Upper lobe of left lung (tissue), 6 donors: ENCODE measurements around the gene PAX7. TPM values are rescaled to one million over a fixed set of nuclear protein-coding genes. Genes with fewer than 3 reads are reported as not detected.

Experiments used
- ATAC-seq, 2 donors: fragments of 200-7000 bp; cut with Tn5 transposase; one replicate each; pipeline ENCODE4 v1.9.1; 2022; ENCODE audit warnings: mild to moderate bottlenecking in 2 of 2, moderate library complexity in 2 of 2; ENCODE audit not compliant: low FRiP score in 2 of 2
- DNase-seq, 2 donors: peaks; one replicate each; pipeline ENCODE4 v3.0.0-alpha.2; 2019 to 2020
- H3K27ac ChIP-seq, 4 donors: fragments of 200-600 bp; sonication (generic); one replicate each; pipeline ENCODE4 v1.5.1; 2016 to 2019
- H3K27me3 ChIP-seq, 4 donors: fragments of 200-600 bp; sonication (generic); one replicate each; pipeline ENCODE4 v1.5.1; 2017 to 2019
- H3K36me3 ChIP-seq, 4 donors: fragments of 200-600 bp; sonication (generic); one replicate each; pipeline ENCODE4 v1.5.1; 2016 to 2019
- H3K4me1 ChIP-seq, 4 donors: fragments of 200-600 bp; sonication (generic); one replicate each; pipeline ENCODE4 v1.5.1; 2018 to 2019
- H3K4me3 ChIP-seq, 4 donors: fragments of 200-600 bp; sonication (generic); one replicate each; pipeline ENCODE4 v1.5.1; 2017 to 2019; ENCODE audit warnings: mild to moderate bottlenecking in 2 of 4, moderate library complexity in 1 of 4
- H3K9me3 ChIP-seq, 4 donors: fragments of 200-600 bp; sonication (generic); one replicate each; pipeline ENCODE4 v1.5.1; 2018 to 2019
- EP300 ChIP-seq, 4 donors: sonication (generic); formaldehyde crosslinking; IDR thresholded peaks; one replicate each; pipeline ENCODE4 v1.5.1; 2017; ENCODE audit warnings: antibody characterized with exemption in 4 of 4, control low read depth in 2 of 4
- POLR2A ChIP-seq, 4 donors: fragments of 450-650 bp; IDR thresholded peaks; one replicate each; pipeline ENCODE4 v1.5.1; 2016 to 2017; ENCODE audit warnings: antibody characterized with exemption in 4 of 4, mild to moderate bottlenecking in 2 of 4
- POLR2AphosphoS5 ChIP-seq, 2 donors: sonication (generic); formaldehyde crosslinking; IDR thresholded peaks; one replicate each; pipeline ENCODE4 v1.5.1; 2017; ENCODE audit warnings: antibody characterized with exemption in 2 of 2
- WGBS, 2 donors: methylation state at CpG; one replicate each; pipeline ENCODE4 v1.1.5; 2017 to 2018; 5-methylcytosine and 5-hydroxymethylcytosine counted together
- total RNA-seq, 6 donors: library from RNA; depleted of rRNA in 4 of 6; stranded (reverse); fragments of >200 nt in 4 of 6; gene quantifications; one replicate each; pipeline versions ENCODE4 v1.1.0 to v1.2.1, GENCODE V29; 2016 to 2021
- TF ChIP-seq, protein P1 (sequence below), 6 experiments: fragments of 450-650 bp in 4 of 6; fragments of 200-600 bp in 2 of 6; sonication (generic) in 2 of 6; IDR thresholded peaks; one replicate each; pipeline ENCODE4 v1.5.1; 2016 to 2019; ENCODE audit warnings: antibody characterized with exemption in 6 of 6
- donor health status: DM: no; HTN: no; CAD: no; lungs with moderate emphysema.
- donor health status: DM: no; HTN: yes; CAD: no; lungs with severe emphysema.

PAX7 gene
- total RNA-seq, 6 donors from 2014 or later, result not detected

DNA sequence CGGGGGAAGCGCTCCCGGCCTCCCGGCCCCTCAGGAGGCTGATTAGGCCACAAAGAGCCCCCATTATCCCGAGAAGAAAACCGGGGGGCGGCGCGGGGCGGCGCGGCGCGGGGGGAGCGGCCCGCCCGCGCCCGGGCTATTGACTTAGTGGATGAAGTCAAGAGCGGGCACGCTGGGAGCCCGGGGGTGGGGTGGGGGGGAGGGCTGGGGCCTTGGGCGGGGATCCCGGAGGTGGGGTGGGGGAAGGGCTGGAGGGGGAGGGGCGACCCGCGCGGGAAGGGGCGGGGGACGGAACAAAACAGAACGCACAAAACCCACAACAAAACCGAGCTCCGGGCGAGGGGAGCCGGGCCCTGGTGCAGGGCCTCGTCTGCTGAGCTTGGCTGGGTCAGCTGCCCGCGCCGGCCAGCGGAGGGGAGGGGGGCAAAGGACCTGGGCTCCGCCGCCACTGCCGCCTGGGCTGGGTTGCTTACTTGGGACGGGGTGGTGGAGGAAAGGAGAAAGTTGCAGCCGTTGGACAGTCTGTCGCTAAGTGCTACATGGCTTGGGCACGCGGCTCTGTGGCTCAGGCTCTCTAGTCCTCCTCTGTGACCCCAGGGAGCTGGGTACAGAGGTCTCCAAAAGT lies 16.3 kb downstream of the PAX7 start:
- no peaks in the 10 kb centered on the region for H3K9me3 ChIP-seq
- TF ChIP-seq EP300 (IDR thresholded peaks at IDR 0.05) (no peak), POLR2A (IDR thresholded peaks at IDR 0.05) (no peak), POLR2AphosphoS5 (IDR thresholded peaks at IDR 0.05) (no peak)
- TF ChIP-seq, protein P1, sequence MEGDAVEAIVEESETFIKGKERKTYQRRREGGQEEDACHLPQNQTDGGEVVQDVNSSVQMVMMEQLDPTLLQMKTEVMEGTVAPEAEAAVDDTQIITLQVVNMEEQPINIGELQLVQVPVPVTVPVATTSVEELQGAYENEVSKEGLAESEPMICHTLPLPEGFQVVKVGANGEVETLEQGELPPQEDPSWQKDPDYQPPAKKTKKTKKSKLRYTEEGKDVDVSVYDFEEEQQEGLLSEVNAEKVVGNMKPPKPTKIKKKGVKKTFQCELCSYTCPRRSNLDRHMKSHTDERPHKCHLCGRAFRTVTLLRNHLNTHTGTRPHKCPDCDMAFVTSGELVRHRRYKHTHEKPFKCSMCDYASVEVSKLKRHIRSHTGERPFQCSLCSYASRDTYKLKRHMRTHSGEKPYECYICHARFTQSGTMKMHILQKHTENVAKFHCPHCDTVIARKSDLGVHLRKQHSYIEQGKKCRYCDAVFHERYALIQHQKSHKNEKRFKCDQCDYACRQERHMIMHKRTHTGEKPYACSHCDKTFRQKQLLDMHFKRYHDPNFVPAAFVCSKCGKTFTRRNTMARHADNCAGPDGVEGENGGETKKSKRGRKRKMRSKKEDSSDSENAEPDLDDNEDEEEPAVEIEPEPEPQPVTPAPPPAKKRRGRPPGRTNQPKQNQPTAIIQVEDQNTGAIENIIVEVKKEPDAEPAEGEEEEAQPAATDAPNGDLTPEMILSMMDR (IDR thresholded peaks at IDR 0.05), result no peak
- peak overlapping the region in 3 of 4 donors; percentile 30 to 37 (median 34) for H3K4me3 ChIP-seq
- DNase-seq (peak in 1 of 2 donors; percentile 83), ATAC-seq (no peak)
- WGBS, 2 donors, result 2% methylated on average over 21 of the region's 48 CpGs; no CpG with 5 or more reads in 1 of the 2 donors
- no peaks in the 10 kb centered on the region for H3K36me3 ChIP-seq
- peaks cover 4 to 82% (median 40%) of the 10 kb centered on the region in 4 donors for H3K27me3 ChIP-seq
- no peak overlapping the region for H3K27ac ChIP-seq
- peaks cover 0 to 30% (median 18%) of the 10 kb centered on the region in 4 donors for H3K4me1 ChIP-seq

- ATAC-seq (no peak), DNase-seq (no peak)
- no peaks in the 10 kb centered on the region for H3K36me3 ChIP-seq
- 24% methylated on average over 3 of the region's 3 CpGs for WGBS, 2 donors
- no peaks in the 10 kb centered on the region for H3K9me3 ChIP-seq
- TF ChIP-seq POLR2A (IDR thresholded peaks at IDR 0.05) (no peak), POLR2AphosphoS5 (IDR thresholded peaks at IDR 0.05) (no peak), EP300 (IDR thresholded peaks at IDR 0.05) (no peak)
- TF ChIP-seq, protein P1 (IDR thresholded peaks at IDR 0.05), result no peak
- H3K27ac ChIP-seq, result no peak overlapping the region
- H3K27me3 ChIP-seq, result peaks cover 4 to 82% (median 42%) of the 10 kb centered on the region in 4 donors
- H3K4me3 ChIP-seq, result no peak overlapping the region
- peaks cover 0 to 30% (median 18%) of the 10 kb centered on the region in 4 donors for H3K4me1 ChIP-seq
Measured at GRCh38 chr1:18647681-18648214, 17.1 kb downstream of the PAX7 start.

- Histone ChIP-seq H3K27ac (no peak overlapping the region), H3K27me3 (peaks cover 0 to 75% (median 36%) of the 10 kb centered on the region in 4 donors), H3K36me3 (no peaks in the 10 kb centered on the region), H3K9me3 (no peaks in the 10 kb centered on the region), H3K4me3 (no peak overlapping the region), H3K4me1 (peaks cover 0 to 21% (median 17%) of the 10 kb centered on the region in 4 donors)
- TF ChIP-seq EP300 (IDR thresholded peaks at IDR 0.05), result no peak
- TF ChIP-seq, protein P1 (IDR thresholded peaks at IDR 0.05), result no peak
- TF ChIP-seq POLR2AphosphoS5 (IDR thresholded peaks at IDR 0.05), result no peak
- TF ChIP-seq POLR2A (IDR thresholded peaks at IDR 0.05), result no peak
- WGBS, 2 donors, result 36 to 46% methylated on average over 5 of the region's 5 CpGs
- DNase-seq (no peak), ATAC-seq (no peak)
Measured at GRCh38 chr1:18649693-18650370, 19.2 kb downstream of the PAX7 start.

DNA sequence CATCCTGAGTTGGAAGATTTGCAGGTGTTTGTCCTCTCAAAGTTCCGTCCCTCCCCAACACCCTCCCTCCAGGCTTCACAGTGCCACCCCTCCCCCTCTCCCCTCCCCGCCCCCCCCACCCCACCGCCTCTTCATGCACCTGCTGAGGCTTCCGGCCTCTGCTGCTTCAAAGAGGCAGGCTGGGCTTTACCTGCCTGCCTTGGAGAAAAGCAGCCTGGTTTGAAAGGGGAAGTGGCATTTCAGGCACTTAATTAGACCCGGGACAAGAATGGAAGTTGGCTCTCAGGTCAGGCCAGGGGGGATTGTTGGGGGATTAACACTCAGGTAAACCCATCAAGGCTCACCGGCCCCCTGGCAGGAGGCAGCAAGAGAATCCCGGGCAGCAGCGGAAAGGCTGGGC lies 21.1 kb downstream of the PAX7 start:
- 0 to 21% methylated on average over 1 to 6 of the region's 8 CpGs for WGBS, 2 donors
- TF ChIP-seq EP300 (IDR thresholded peaks at IDR 0.05), result no peak
- TF ChIP-seq, protein P1 (IDR thresholded peaks at IDR 0.05), result no peak
- no peak for TF ChIP-seq POLR2A (IDR thresholded peaks at IDR 0.05)
- TF ChIP-seq POLR2AphosphoS5 (IDR thresholded peaks at IDR 0.05), result no peak
- H3K27ac ChIP-seq, result no peak overlapping the region
- no peaks in the 10 kb centered on the region for H3K36me3 ChIP-seq
- ATAC-seq (no peak), DNase-seq (no peak)
- H3K4me3 ChIP-seq, result no peak overlapping the region
- peaks cover 0 to 10% (median 7%) of the 10 kb centered on the region in 4 donors for H3K4me1 ChIP-seq
- H3K9me3 ChIP-seq, result no peaks in the 10 kb centered on the region
- peaks cover 0 to 58% (median 26%) of the 10 kb centered on the region in 4 donors for H3K27me3 ChIP-seq
